SK-N-SH (cell line): ENCODE measurements around the gene IQSEC3.
"Not testable (repeated sequence)": the region's sequence is repeated elsewhere in the genome, so short reads cannot be mapped to it uniquely, and the experiment has no call there.

ENCODE experiments used
- CTCF ChIP-seq: fragments of 200-600 bp; sonication (generic); IDR thresholded peaks from 2 replicates; pipeline ENCODE4 v1.6.1; 2017; ENCODE audit warnings: antibody characterized with exemption, mild to moderate bottlenecking, moderate library complexity
- GATA2 ChIP-seq: sonication (generic); formaldehyde crosslinking; IDR thresholded peaks from 2 replicates; pipeline ENCODE4 v1.5.0; 2020; ENCODE audit warnings: mild to moderate bottlenecking, missing genetic modification reagents
- JUND ChIP-seq: IDR thresholded peaks from 2 replicates; pipeline ENCODE4 v1.4.0; 2012
- NRF1 ChIP-seq: IDR thresholded peaks from 2 replicates; pipeline ENCODE4 v1.6.1; 2012; ENCODE audit warnings: low read depth, mild to moderate bottlenecking, low read length
- POLR2AphosphoS5 ChIP-seq: IDR thresholded peaks from 2 replicates; pipeline ENCODE4 v1.6.1; 2012; ENCODE audit warnings: low read depth, low read length
- RCOR1 ChIP-seq: fragments of 150-350 bp; IDR thresholded peaks from 2 replicates; pipeline ENCODE4 v1.6.1; 2017; ENCODE audit warnings: antibody characterized with exemption, low read length
- RXRA ChIP-seq: IDR thresholded peaks from 2 replicates; pipeline ENCODE4 v1.4.0; 2012; ENCODE audit warnings: low read depth, mild to moderate bottlenecking, borderline replicate concordance

- not testable (repeated sequence) for TF ChIP-seq CTCF; NRF1; JUND; GATA2 (CRISPR knock-in tag); RCOR1; POLR2AphosphoS5; RXRA
Measured at GRCh38 chr12:38775-39174, 27.8 kb upstream of the IQSEC3 start.
